GM10266 (cell line): ENCODE measurements around the gene KIF1A.

Experiments used
- DNase-seq: peaks from one replicate; pipeline ENCODE4 v3.0.0; 2012; ENCODE audit errors: extremely low spot score
- CTCF ChIP-seq: IDR thresholded peaks from 2 replicates; pipeline ENCODE4 v1.5.1; 2012; ENCODE audit warnings: mild to moderate bottlenecking, low read depth; ENCODE audit not compliant: control insufficient read depth, insufficient read depth; ENCODE audit errors: missing control alignments

KIF1A gene

GRCh38 chr2:240812721-240813120, 7.3 kb downstream of the KIF1A start:
- no peak for DNase-seq
- no peak for TF ChIP-seq CTCF

GRCh38 chr2:240812301-240812680, 7.7 kb downstream of the KIF1A start:
- no peak for TF ChIP-seq CTCF
- no peak for DNase-seq

GRCh38 chr2:240811346-240812300, 8.4 kb downstream of the KIF1A start:
- DNase-seq = no peak
- no peak for TF ChIP-seq CTCF

- DNase-seq = no peak
- no peak for TF ChIP-seq CTCF
Measured at GRCh38 chr2:240810621-240811020, 9.4 kb downstream of the KIF1A start.

GRCh38 chr2:240810199-240810598, 9.8 kb downstream of the KIF1A start:
- no peak for TF ChIP-seq CTCF
- DNase-seq = no peak

- no peak for TF ChIP-seq CTCF
- no peak for DNase-seq
Measured at GRCh38 chr2:240809276-240809675, 10.7 kb downstream of the KIF1A start.

- no peak for DNase-seq
- no peak for TF ChIP-seq CTCF
Measured at GRCh38 chr2:240806459-240806858, 13.6 kb downstream of the KIF1A start.
